HUES48 (cell line): ENCODE data around the gene CEACAM3.

Experiments
- H3K27ac ChIP-seq: one replicate; pipeline ENCODE4 v1.7.0; 2013; ENCODE audit warnings: low read depth, low read length, inconsistent platforms
- H3K27me3 ChIP-seq: 2 replicates; pipeline ENCODE4 v1.6.1; 2013; ENCODE audit warnings: mild to moderate bottlenecking, low read length; ENCODE audit not compliant: control insufficient read depth, insufficient read depth
- H3K36me3 ChIP-seq: 2 replicates; pipeline ENCODE4 v1.6.1; 2013; ENCODE audit warnings: low read length; ENCODE audit not compliant: control insufficient read depth, insufficient read depth
- H3K4me1 ChIP-seq: 2 replicates; pipeline ENCODE4 v1.6.1; 2013; ENCODE audit warnings: mild to moderate bottlenecking, low read length; ENCODE audit not compliant: control insufficient read depth, insufficient read depth
- H3K4me3 ChIP-seq: 2 replicates; pipeline ENCODE4 v1.5.1; 2013; ENCODE audit warnings: mild to moderate bottlenecking, low read depth, low read length
- H3K9ac ChIP-seq: 2 replicates; pipeline ENCODE4 v1.6.1; 2013; ENCODE audit warnings: mild to moderate bottlenecking, low read depth, low read length, moderate library complexity
- H3K9me3 ChIP-seq: 2 replicates; pipeline ENCODE4 v1.6.1; 2013; ENCODE audit warnings: low read length; ENCODE audit not compliant: control insufficient read depth, insufficient read depth

Gene CEACAM3

DNA sequence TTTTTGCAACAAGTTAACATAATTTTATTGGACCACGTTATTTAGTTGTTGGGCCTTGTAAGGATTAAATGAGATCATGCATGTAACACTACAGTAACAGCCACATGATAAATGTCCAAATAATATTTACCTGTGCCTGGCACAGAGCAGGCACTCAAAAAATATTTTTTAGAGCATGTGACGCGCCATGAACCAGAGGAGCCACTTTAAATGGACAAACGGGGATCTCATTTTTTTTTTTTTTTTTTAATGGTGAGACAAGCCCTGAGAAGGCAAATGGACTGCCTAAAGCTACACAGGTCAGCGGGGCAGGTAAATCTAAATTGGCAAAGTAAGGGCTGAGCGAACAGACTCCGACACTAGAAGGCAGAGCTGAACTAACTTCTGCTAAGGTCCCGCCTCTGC lies 62.8 kb downstream of the CEACAM3 start:
- no peak overlapping the region for H3K9ac ChIP-seq
- peaks cover 38% of the 10 kb centered on the region for H3K36me3 ChIP-seq
- peak overlapping the region; percentile 30; the same call in 1 of the 2 replicates for H3K4me3 ChIP-seq
- peaks cover 21% of the 10 kb centered on the region for H3K4me1 ChIP-seq
- H3K27me3 ChIP-seq, result no peaks in the 10 kb centered on the region
- no peaks in the 10 kb centered on the region for H3K9me3 ChIP-seq
- peak overlapping the region; percentile 24 for H3K27ac ChIP-seq

- Histone ChIP-seq H3K4me1 (peaks cover 21% of the 10 kb centered on the region), H3K27ac (peak within 1 kb of the TSS; percentile 92), H3K36me3 (peaks cover 44% of the 10 kb centered on the region), H3K27me3 (no peaks in the 10 kb centered on the region), H3K4me3 (peak within 1 kb of the TSS; percentile 79), H3K9ac (peak within 1 kb of the TSS; percentile 99), H3K9me3 (no peaks in the 10 kb centered on the region)
Observed at GRCh38 chr19:41859618-41860418, 63.4 kb downstream of the CEACAM3 start, which contains the start of gene RPS19. Gene RPS19 (plus strand): TSS chr19:41860255. CDS start chr19:41860775, 520 bp downstream.

- Histone ChIP-seq H3K27ac (peak overlapping the region; percentile 92), H3K4me3 (peak overlapping the region; percentile 79), H3K36me3 (peaks cover 51% of the 10 kb centered on the region), H3K4me1 (peaks cover 21% of the 10 kb centered on the region), H3K9me3 (no peaks in the 10 kb centered on the region), H3K27me3 (no peaks in the 10 kb centered on the region), H3K9ac (peak overlapping the region; percentile 99)
Observed at GRCh38 chr19:41860419-41861115, 64.2 kb downstream of the CEACAM3 start.
